Measurements from ENCODE around the gene ABCA4.

The ABCA4 gene

GRCh38 chr1:94093996-94094395 lies 27.0 kb downstream of the ABCA4 start:
- no peak for TF ChIP-seq CTCF (IDR thresholded peaks at IDR 0.05)
- no peak overlapping the region for H3K4me3 ChIP-seq (ENCODE audit: low read depth in 1 of 2, low read length in 1 of 2)
- no peak overlapping the region for H3K27ac ChIP-seq
- H3K9me3 ChIP-seq = no peaks in the 10 kb centered on the region
- no peaks in the 10 kb centered on the region for H3K36me3 ChIP-seq
- H3K4me1 ChIP-seq (ENCODE audit: control insufficient read depth in 1 of 2, insufficient read depth in 1 of 2, low read depth in 1 of 2, low read length in 1 of 2) = no peaks in the 10 kb centered on the region
- peaks cover 46% of the 10 kb centered on the region for H3K27me3 ChIP-seq

GRCh38 chr1:94093396-94093795 lies 27.6 kb downstream of the ABCA4 start:
- no peak for TF ChIP-seq CTCF (IDR thresholded peaks at IDR 0.05)
- H3K4me1 ChIP-seq (ENCODE audit: control insufficient read depth in 1 of 2, insufficient read depth in 1 of 2, low read depth in 1 of 2, low read length in 1 of 2) = no peaks in the 10 kb centered on the region

DNA sequence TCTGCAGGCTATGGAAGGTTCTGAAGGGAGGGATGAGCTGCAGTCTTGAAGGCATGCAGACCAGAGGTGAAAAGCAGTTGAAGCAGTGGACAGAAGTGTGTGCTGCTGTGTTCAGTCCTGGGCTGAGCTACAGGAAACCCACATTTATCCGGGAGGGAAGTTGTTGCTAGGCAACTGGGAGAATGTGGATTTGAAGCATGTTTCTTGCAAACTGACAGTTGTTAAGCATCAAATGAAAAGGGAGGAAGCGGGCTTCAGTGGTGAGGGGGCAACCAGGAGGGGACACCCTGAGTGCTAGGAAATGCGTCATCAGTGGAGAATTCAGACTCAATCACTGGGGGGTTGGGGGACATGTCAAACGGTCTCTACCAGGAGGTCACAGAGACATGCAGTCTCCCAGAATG lies 28.7 kb downstream of the ABCA4 start:
- H3K27me3 ChIP-seq = peaks cover 35% of the 10 kb centered on the region

More at GRCh38 chr1:94093396-94093795, 27.6 kb downstream of the ABCA4 start:
- Histone ChIP-seq H3K27me3 (peaks cover 40% of the 10 kb centered on the region), H3K36me3 (no peaks in the 10 kb centered on the region), H3K9me3 (no peaks in the 10 kb centered on the region), H3K27ac (no peak overlapping the region), H3K4me3 (ENCODE audit: low read depth in 1 of 2, low read length in 1 of 2) (no peak overlapping the region)

DNA sequence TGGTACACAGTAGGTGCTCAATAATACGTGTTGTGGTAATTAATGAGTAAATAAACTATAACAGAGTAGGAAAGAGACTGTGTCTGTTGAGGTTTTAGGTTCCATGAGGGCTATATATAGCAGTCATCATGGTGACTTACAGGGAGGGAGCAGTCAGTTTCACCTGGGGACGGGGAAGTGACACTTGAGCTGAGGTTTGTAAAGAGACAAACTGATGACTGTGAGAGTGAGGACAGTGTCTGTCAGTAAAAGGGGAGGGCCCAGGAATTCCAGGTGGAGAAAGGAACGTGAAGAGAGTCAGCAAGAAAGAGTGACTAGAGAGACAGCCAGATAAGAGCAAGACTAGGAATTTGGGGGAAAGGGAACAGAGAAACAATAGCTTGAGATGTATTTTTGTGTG lies 30.2 kb downstream of the ABCA4 start:
- no peak for TF ChIP-seq CTCF (IDR thresholded peaks at IDR 0.05)
- Histone ChIP-seq H3K9me3 (no peaks in the 10 kb centered on the region), H3K4me3 (ENCODE audit: low read depth in 1 of 2, low read length in 1 of 2) (no peak overlapping the region), H3K36me3 (no peaks in the 10 kb centered on the region), H3K4me1 (ENCODE audit: control insufficient read depth in 1 of 2, insufficient read depth in 1 of 2, low read depth in 1 of 2, low read length in 1 of 2) (no peaks in the 10 kb centered on the region), H3K27me3 (peaks cover 27% of the 10 kb centered on the region), H3K27ac (no peak overlapping the region)

More for the DNA sequence above, 28.7 kb downstream of the ABCA4 start:
- Histone ChIP-seq H3K4me1 (ENCODE audit: control insufficient read depth in 1 of 2, insufficient read depth in 1 of 2, low read depth in 1 of 2, low read length in 1 of 2) (no peaks in the 10 kb centered on the region), H3K9me3 (no peaks in the 10 kb centered on the region), H3K4me3 (ENCODE audit: low read depth in 1 of 2, low read length in 1 of 2) (no peak overlapping the region), H3K36me3 (no peaks in the 10 kb centered on the region), H3K27ac (no peak overlapping the region)
- no peak for TF ChIP-seq CTCF (IDR thresholded peaks at IDR 0.05)

GRCh38 chr1:94087193-94087592 lies 33.8 kb downstream of the ABCA4 start:
- H3K36me3 ChIP-seq = no peaks in the 10 kb centered on the region
- no peak for TF ChIP-seq CTCF (IDR thresholded peaks at IDR 0.05)
- no peak overlapping the region for H3K4me3 ChIP-seq (ENCODE audit: low read depth in 1 of 2, low read length in 1 of 2)
- peaks cover 35% of the 10 kb centered on the region for H3K27me3 ChIP-seq
- no peak overlapping the region for H3K27ac ChIP-seq
- H3K4me1 ChIP-seq (ENCODE audit: control insufficient read depth in 1 of 2, insufficient read depth in 1 of 2, low read depth in 1 of 2, low read length in 1 of 2) = no peaks in the 10 kb centered on the region
- H3K9me3 ChIP-seq = no peaks in the 10 kb centered on the region

GRCh38 chr1:94084547-94084946 lies 36.4 kb downstream of the ABCA4 start:
- Histone ChIP-seq H3K4me1 (ENCODE audit: control insufficient read depth in 1 of 2, insufficient read depth in 1 of 2, low read depth in 1 of 2, low read length in 1 of 2) (no peaks in the 10 kb centered on the region), H3K36me3 (no peaks in the 10 kb centered on the region), H3K27me3 (peaks cover 35% of the 10 kb centered on the region), H3K9me3 (no peaks in the 10 kb centered on the region), H3K27ac (no peak overlapping the region), H3K4me3 (ENCODE audit: low read depth in 1 of 2, low read length in 1 of 2) (no peak overlapping the region)
- no peak for TF ChIP-seq CTCF (IDR thresholded peaks at IDR 0.05)

Data from neutrophil (primary cell).